H1 (cell line): ENCODE measurements around the gene TLK2. TPM values are rescaled to one million over a fixed set of nuclear protein-coding genes. Genes with fewer than 3 reads are reported as not detected.

Experiments used
- CTCF ChIA-PET: fragments of 300-600 bp; sonication (Branson Sonifier 250); formaldehyde crosslinking; loops from one replicate; lab custom pipeline; 2021; ENCODE audit not compliant: partially characterized antibody; lab: Charles Lee
- POLR2A ChIA-PET: fragments of 300-600 bp; sonication (Branson Sonifier 250); formaldehyde crosslinking; loops from one replicate; lab custom pipeline; 2021; ENCODE audit warnings: inconsistent platforms; ENCODE audit not compliant: partially characterized antibody; lab: Charles Lee
- DNase-seq, 2 experiments: peaks; one replicate each; pipeline versions ENCODE4 v3.0.0 to v3.0.0-alpha.2; 2010 to 2022; ENCODE audit warnings: low spot score in 2 of 2, low read depth in 1 of 2, mixed read lengths in 1 of 2
- FAIRE-seq: peaks from 2 replicates; lab custom pipeline; 2011; peaks lifted over from hg19 to GRCh38; lab: Jason Lieb, UNC
- H2AFZ ChIP-seq: 2 replicates; pipeline ENCODE4 v1.8.1; 2012; ENCODE audit warnings: low read length, inconsistent platforms
- H2AK5ac ChIP-seq: 2 replicates; pipeline ENCODE4 v1.6.1; 2013; ENCODE audit warnings: low read depth, low read length
- H2BK120ac ChIP-seq: replicated peaks from 2 replicates; pipeline ENCODE3; 2013; ENCODE audit warnings: low read depth, low read length, inconsistent platforms
- H2BK12ac ChIP-seq: 2 replicates; pipeline ENCODE4 v1.6.1; 2013; ENCODE audit warnings: low read depth, low read length
- H2BK15ac ChIP-seq: 2 replicates; pipeline ENCODE4 v1.6.1; 2013; ENCODE audit warnings: low read length
- H2BK20ac ChIP-seq: 2 replicates; pipeline ENCODE4 v1.6.1; 2013; ENCODE audit warnings: low read length
- H2BK5ac ChIP-seq: 2 replicates; pipeline ENCODE4 v1.6.1; 2013; ENCODE audit warnings: low read depth, low read length
- H3K14ac ChIP-seq: 2 replicates; pipeline ENCODE4 v1.6.1; 2013; ENCODE audit warnings: inconsistent platforms; ENCODE audit not compliant: insufficient read length
- H3K18ac ChIP-seq: 2 replicates; pipeline ENCODE4 v1.6.1; 2013; ENCODE audit warnings: low read length; ENCODE audit errors: extremely low read depth
- H3K23ac ChIP-seq: 2 replicates; pipeline ENCODE4 v1.6.1; 2013; ENCODE audit warnings: inconsistent platforms; ENCODE audit not compliant: insufficient read length
- H3K23me2 ChIP-seq: 2 replicates; pipeline ENCODE4 v1.6.1; 2013; ENCODE audit warnings: low read depth, low read length
- H3K27ac ChIP-seq: 2 replicates; pipeline ENCODE4 v1.6.1; 2011; ENCODE audit warnings: low read depth, low read length, inconsistent platforms
- H3K27me3 ChIP-seq, 4 experiments: replicated peaks in 1 of 4; 1 replicate in 1 of 4; 2 replicates in 3 of 4; pipeline versions ENCODE4 v1.6.1 to v1.8.1; 2011 to 2013; ENCODE audit warnings: low read length in 3 of 4, mild to moderate bottlenecking in 3 of 4, inconsistent platforms in 2 of 4, mixed read lengths in 2 of 4, moderate library complexity in 1 of 4; ENCODE audit not compliant: control insufficient read depth in 3 of 4, insufficient read depth in 3 of 4; ENCODE audit errors: extremely low read depth in 1 of 4
- H3K36me3 ChIP-seq, 4 experiments: 2 replicates each; pipeline versions ENCODE4 v1.6.1 to v1.8.1; 2011 to 2013; ENCODE audit warnings: mild to moderate bottlenecking in 4 of 4, low read length in 3 of 4, moderate library complexity in 2 of 4, control low read depth in 1 of 4, inconsistent platforms in 1 of 4; ENCODE audit not compliant: insufficient read depth in 4 of 4, control insufficient read depth in 2 of 4
- H3K4ac ChIP-seq: replicated peaks from 2 replicates; pipeline ENCODE3; 2013; ENCODE audit warnings: low read length, low read depth, mixed read lengths, inconsistent platforms; ENCODE audit not compliant: insufficient read length
- H3K4me1 ChIP-seq, 4 experiments: replicated peaks in 1 of 4; 1 replicate in 1 of 4; 2 replicates in 3 of 4; pipeline versions ENCODE4 v1.6.1 to v1.8.1; 2011 to 2013; ENCODE audit warnings: low read length in 3 of 4, inconsistent platforms in 2 of 4, mixed read lengths in 1 of 4; ENCODE audit not compliant: insufficient read depth in 4 of 4, control insufficient read depth in 3 of 4
- H3K4me2 ChIP-seq, 2 experiments: 2 replicates each; pipeline versions ENCODE4 v1.6.1 to v1.8.1; 2011 to 2013; ENCODE audit warnings: low read depth in 2 of 2, low read length in 2 of 2, control low read depth in 1 of 2, inconsistent platforms in 1 of 2, mild to moderate bottlenecking in 1 of 2; ENCODE audit not compliant: insufficient read depth in 1 of 2
- H3K4me3 ChIP-seq, 4 experiments: fragments of 200-600, 300-600 bp in 1 of 4; sonication (generic), shearing (Covaris generic), sonication (Bioruptor Twin) in 1 of 4; 2 replicates each; pipeline versions ENCODE4 v1.5.1 to v1.8.1; 2011 to 2016; ENCODE audit warnings: low read length in 4 of 4, low read depth in 3 of 4, control low read depth in 2 of 4, inconsistent platforms in 2 of 4, mild to moderate bottlenecking in 2 of 4, mixed read lengths in 1 of 4, moderate library complexity in 1 of 4; ENCODE audit not compliant: insufficient read depth in 2 of 4; ENCODE audit errors: extremely low read depth in 1 of 4
- H3K56ac ChIP-seq: replicated peaks from 2 replicates; pipeline ENCODE3; 2013; ENCODE audit warnings: low read depth, mild to moderate bottlenecking, mixed read lengths, low read length, inconsistent platforms; ENCODE audit not compliant: insufficient read length
- H3K79me1 ChIP-seq: 2 replicates; pipeline ENCODE4 v1.6.1; 2013; ENCODE audit warnings: low read depth, low read length, control low read depth
- H3K79me2 ChIP-seq, 2 experiments: 2 replicates each; pipeline versions ENCODE4 v1.6.1 to v1.8.1; 2012 to 2013; ENCODE audit warnings: low read length in 2 of 2, mild to moderate bottlenecking in 2 of 2, inconsistent platforms in 1 of 2; ENCODE audit not compliant: insufficient read depth in 2 of 2, control insufficient read depth in 1 of 2
- H3K9ac ChIP-seq, 4 experiments: replicated peaks in 1 of 4; 1 replicate in 1 of 4; 2 replicates in 3 of 4; pipeline versions ENCODE4 v1.6.1 to v1.8.1; 2011 to 2013; ENCODE audit warnings: low read depth in 3 of 4, low read length in 3 of 4, control low read depth in 2 of 4, mild to moderate bottlenecking in 2 of 4, moderate library complexity in 2 of 4, inconsistent platforms in 1 of 4; ENCODE audit errors: extremely low read depth in 1 of 4
- H3K9me3 ChIP-seq, 2 experiments: 2 replicates each; pipeline versions ENCODE4 v1.6.1 to v1.8.1; 2012 to 2013; ENCODE audit warnings: mild to moderate bottlenecking in 2 of 2, moderate library complexity in 2 of 2, control low read depth in 1 of 2, inconsistent platforms in 1 of 2, low read depth in 1 of 2, low read length in 1 of 2, mixed read lengths in 1 of 2; ENCODE audit not compliant: insufficient read depth in 2 of 2
- H4K20me1 ChIP-seq, 2 experiments: replicated peaks in 1 of 2; 2 replicates each; pipeline versions ENCODE3 to v1.8.1; 2011 to 2013; ENCODE audit warnings: inconsistent platforms in 2 of 2, low read length in 2 of 2, mild to moderate bottlenecking in 1 of 2; ENCODE audit not compliant: insufficient read depth in 2 of 2, control insufficient read depth in 1 of 2
- H4K5ac ChIP-seq: 2 replicates; pipeline ENCODE4 v1.6.1; 2013; ENCODE audit warnings: low read length, low read depth, mixed read lengths, inconsistent platforms; ENCODE audit not compliant: insufficient read length
- H4K8ac ChIP-seq: 2 replicates; pipeline ENCODE4 v1.8.0; 2013; ENCODE audit warnings: mild to moderate bottlenecking, moderate library complexity, low read length, inconsistent platforms; ENCODE audit not compliant: insufficient read depth; ENCODE audit errors: extremely low read depth
- H4K91ac ChIP-seq: replicated peaks from 2 replicates; pipeline ENCODE3; 2013; ENCODE audit warnings: low read length, mixed read lengths, inconsistent platforms; ENCODE audit not compliant: insufficient read length
- ATF2 ChIP-seq: IDR thresholded peaks from 2 replicates; pipeline ENCODE4 v1.6.1; 2012; ENCODE audit warnings: low read length, inconsistent platforms
- CBX8 ChIP-seq: fragments of 300-800, 300-1000 bp; sonication (generic); IDR thresholded peaks from 2 replicates; pipeline ENCODE4 v1.7.1; 2016; ENCODE audit warnings: low read depth, low read length, borderline replicate concordance
- EGR1 ChIP-seq: IDR thresholded peaks from 2 replicates; pipeline ENCODE4 v1.6.1; 2011; ENCODE audit warnings: low read depth, low read length, borderline replicate concordance
- EZH2 ChIP-seq: fragments of 200-600 bp; sonication (generic); IDR thresholded peaks from 2 replicates; pipeline ENCODE4 v1.7.1; 2012; ENCODE audit warnings: low read depth, mild to moderate bottlenecking, moderate library complexity, low read length, inconsistent platforms; ENCODE audit not compliant: severe bottlenecking
- KDM5A ChIP-seq: fragments of 200-600 bp; IDR thresholded peaks from 2 replicates; pipeline ENCODE4 v1.7.1; 2012; ENCODE audit warnings: mild to moderate bottlenecking, low read length, inconsistent platforms, mixed read lengths
- NRF1 ChIP-seq: IDR thresholded peaks from 2 replicates; pipeline ENCODE4 v1.6.1; 2011; ENCODE audit warnings: mild to moderate bottlenecking, low read depth, low read length, improper control_type of control experiment
- WGBS, 2 experiments: shearing (Covaris generic) in 1 of 2; methylation state at CpG; one replicate each; pipeline versions ENCODE4 v1.1.6 to v1.1.7; 2013 to 2015; ENCODE audit warnings: low lambda C conversion rate in 2 of 2, mixed read lengths in 2 of 2, inconsistent platforms in 1 of 2, low coverage in 1 of 2, missing lambda C conversion rate in 1 of 2; ENCODE audit not compliant: insufficient replicate concordance in 2 of 2, insufficient coverage in 1 of 2, insufficient read length in 1 of 2; ENCODE audit errors: extremely low coverage in 1 of 2, missing lambda C conversion rate in 1 of 2; 5-methylcytosine and 5-hydroxymethylcytosine counted together
- polyA plus RNA-seq, 7 experiments: library from polyadenylated mRNA; depleted of rRNA in 3 of 7; stranded (reverse) in 5 of 7; unstranded in 2 of 7; fragments of >200 nt in 5 of 7; fragments of 200-250 nt in 2 of 7; gene quantifications; 1 replicate in 5 of 7; 2 replicates in 1 of 7; 4 replicates in 1 of 7; pipeline versions ENCODE4 v1.2.1 to v1.2.3, GENCODE V29; 2011 to 2013; ENCODE audit warnings: missing spikeins in 2 of 7, mixed read lengths in 2 of 7
- total RNA-seq: library from RNA; stranded (reverse); fragmentation: NEBNext Ultra II Directional; extraction: Animal tissue kit (Norgen Biotek cat#: 25700); gene quantifications from 2 replicates; pipeline ENCODE4 v1.2.1, GENCODE V29; 2021

The TLK2 gene
- total and polyA plus RNA-seq, 2 of the 8 experiments (the other 6 are each of a cell fraction or from before 2014, with no cell fraction given), result 43.1 to 59.9 TPM

- DNase-seq (no peak), FAIRE-seq (no peak)
- Histone ChIP-seq H3K4me1 (no peaks in the 10 kb centered on the region), H3K9ac (no peak overlapping the region), H3K79me1 (no peaks in the 10 kb centered on the region), H2AK5ac (no peak overlapping the region), H4K91ac (no peak overlapping the region), H3K9me3 (no peaks in the 10 kb centered on the region; a peak in 1 of 4 replicates), H2AFZ (no peak overlapping the region), H3K79me2 (no peaks in the 10 kb centered on the region), H2BK5ac (no peak overlapping the region), H3K23me2 (no peaks in the 10 kb centered on the region), H3K4ac (no peak overlapping the region), H3K56ac (no peak overlapping the region), H4K5ac (no peak overlapping the region), H3K27me3 (no peaks in the 10 kb centered on the region), H3K23ac (no peak overlapping the region), H3K27ac (no peak overlapping the region), H3K4me3 (no peak overlapping the region), H2BK15ac (no peak overlapping the region), H2BK12ac (no peak overlapping the region), H3K18ac (no peak overlapping the region), H2BK20ac (no peak overlapping the region), H3K36me3 (peaks cover 2 to 54% (median 22%) of the 10 kb centered on the region in 4 experiments; a peak in 7 of 8 replicates), H3K4me2 (no peak overlapping the region), H4K20me1 (no peaks in the 10 kb centered on the region), H4K8ac (no peak overlapping the region), H3K14ac (no peak overlapping the region), H2BK120ac (no peak overlapping the region)
- WGBS, 2 experiments, result 91% methylated on average over 2 of the region's 2 CpGs; no CpG with 5 or more reads in 1 of the 2 experiments
- TF ChIP-seq EGR1, result no peak
- no peak for TF ChIP-seq EZH2
- TF ChIP-seq ATF2, result no peak
- TF ChIP-seq NRF1, result no peak
- TF ChIP-seq CBX8, result no peak
- no peak for TF ChIP-seq KDM5A
- ChIA-PET POLR2A (interaction anchor here (1.3 kb wide), 1 partner anchor 21 kb away, joined by 3 read pairs; no protein-coding TSS in a partner anchor), CTCF (no interaction called here)
Observed at GRCh38 chr17:62596662-62597061, 118.0 kb downstream of the TLK2 start.
